IPS-18a (cell line): ENCODE data around the gene LAPTM4A.

Experiments used
- H3K27ac ChIP-seq: one replicate; pipeline ENCODE4 v1.5.1; 2013; ENCODE audit warnings: low read length
- H3K27me3 ChIP-seq: one replicate; pipeline ENCODE4 v1.6.1; 2013; ENCODE audit warnings: mild to moderate bottlenecking, low read length; ENCODE audit not compliant: control insufficient read depth, insufficient read depth
- H3K36me3 ChIP-seq: one replicate; pipeline ENCODE4 v1.6.1; 2013; ENCODE audit warnings: low read depth, low read length; ENCODE audit not compliant: control insufficient read depth
- H3K4me1 ChIP-seq: one replicate; pipeline ENCODE4 v1.6.1; 2013; ENCODE audit warnings: low read depth, low read length; ENCODE audit not compliant: control insufficient read depth
- H3K4me3 ChIP-seq: one replicate; pipeline ENCODE4 v1.5.1; 2013; ENCODE audit warnings: low read length
- H3K9ac ChIP-seq: one replicate; pipeline ENCODE4 v1.6.1; 2013; ENCODE audit warnings: mild to moderate bottlenecking, low read length, moderate library complexity
- H3K9me3 ChIP-seq: one replicate; pipeline ENCODE4 v1.6.1; 2013; ENCODE audit warnings: low read depth, low read length; ENCODE audit not compliant: control insufficient read depth

LAPTM4A gene

DNA sequence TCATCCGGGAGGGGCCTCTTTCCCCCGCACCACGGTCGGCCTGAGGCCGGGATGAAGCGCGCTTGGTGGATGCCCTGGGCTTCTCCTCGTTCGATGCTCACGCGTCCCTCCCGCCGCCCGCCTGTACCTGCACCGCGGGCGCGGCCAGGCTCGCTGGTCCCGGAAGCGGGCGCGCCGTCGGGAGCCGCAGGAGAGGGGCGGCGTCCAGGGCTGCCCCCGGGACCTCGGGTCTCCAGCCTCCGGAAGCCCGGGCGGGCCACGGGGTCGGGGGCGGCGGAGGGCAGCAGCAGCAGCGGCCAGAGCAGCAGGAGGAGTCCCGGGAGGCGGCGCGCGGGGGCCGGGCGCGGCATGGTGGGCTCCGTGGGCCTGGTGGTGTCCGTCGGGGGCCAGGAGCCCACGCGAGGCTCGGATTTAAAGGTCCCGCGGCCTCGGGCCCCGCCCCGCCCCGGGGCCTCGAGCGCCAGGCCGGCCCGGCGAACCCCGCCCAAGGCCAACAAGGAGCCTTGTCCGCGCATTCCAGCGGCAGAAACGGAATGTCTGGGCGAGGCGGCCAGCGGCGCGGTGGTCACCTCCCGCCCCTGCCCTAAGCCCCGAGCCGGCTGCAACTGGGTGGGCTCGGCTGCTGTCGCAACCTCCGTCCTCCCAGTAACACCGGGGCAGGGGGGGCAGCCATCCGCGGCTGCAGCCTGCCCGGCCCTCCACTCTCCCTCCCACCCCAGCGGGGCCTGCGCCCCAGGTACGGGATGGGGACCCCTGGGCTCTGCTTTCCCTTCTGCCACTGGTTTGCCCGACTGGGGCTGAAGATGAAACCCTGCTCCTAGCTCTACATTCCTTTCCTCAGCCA, 38.9 kb downstream of the LAPTM4A start, which contains the start of gene MATN3:
MATN3 (minus strand) TSS at position 387 of the 844 bp plus-strand sequence; CDS start at position 350, 37 bp downstream.
- H3K27me3 ChIP-seq: peaks cover 41% of the 10 kb centered on the region
- peak within 1 kb of the TSS; percentile 65 for H3K4me3 ChIP-seq
- no peaks in the 10 kb centered on the region for H3K36me3 ChIP-seq
- peaks cover 14% of the 10 kb centered on the region for H3K4me1 ChIP-seq
- peak within 1 kb of the TSS; percentile 24 for H3K9ac ChIP-seq
- no peaks in the 10 kb centered on the region for H3K9me3 ChIP-seq
- H3K27ac ChIP-seq: no peak within 1 kb of the TSS

DNA sequence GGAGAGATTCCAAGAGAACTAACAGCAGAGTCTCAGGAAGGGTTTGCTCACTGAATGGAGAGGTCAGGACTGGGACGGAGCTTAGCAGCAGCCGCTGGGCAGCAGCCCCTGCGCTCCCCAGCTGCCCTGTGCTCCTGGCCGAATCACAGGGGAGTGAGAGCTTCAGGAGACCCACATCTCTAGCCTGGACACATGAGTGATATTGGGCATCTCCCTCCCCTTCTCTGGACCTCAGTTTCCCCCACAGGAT, 39.5 kb downstream of the LAPTM4A start:
- Histone ChIP-seq H3K36me3 (no peaks in the 10 kb centered on the region), H3K4me3 (peak overlapping the region; percentile 65), H3K9ac (peak overlapping the region; percentile 24), H3K27ac (no peak overlapping the region), H3K4me1 (peaks cover 14% of the 10 kb centered on the region), H3K9me3 (no peaks in the 10 kb centered on the region), H3K27me3 (peaks cover 41% of the 10 kb centered on the region)

DNA sequence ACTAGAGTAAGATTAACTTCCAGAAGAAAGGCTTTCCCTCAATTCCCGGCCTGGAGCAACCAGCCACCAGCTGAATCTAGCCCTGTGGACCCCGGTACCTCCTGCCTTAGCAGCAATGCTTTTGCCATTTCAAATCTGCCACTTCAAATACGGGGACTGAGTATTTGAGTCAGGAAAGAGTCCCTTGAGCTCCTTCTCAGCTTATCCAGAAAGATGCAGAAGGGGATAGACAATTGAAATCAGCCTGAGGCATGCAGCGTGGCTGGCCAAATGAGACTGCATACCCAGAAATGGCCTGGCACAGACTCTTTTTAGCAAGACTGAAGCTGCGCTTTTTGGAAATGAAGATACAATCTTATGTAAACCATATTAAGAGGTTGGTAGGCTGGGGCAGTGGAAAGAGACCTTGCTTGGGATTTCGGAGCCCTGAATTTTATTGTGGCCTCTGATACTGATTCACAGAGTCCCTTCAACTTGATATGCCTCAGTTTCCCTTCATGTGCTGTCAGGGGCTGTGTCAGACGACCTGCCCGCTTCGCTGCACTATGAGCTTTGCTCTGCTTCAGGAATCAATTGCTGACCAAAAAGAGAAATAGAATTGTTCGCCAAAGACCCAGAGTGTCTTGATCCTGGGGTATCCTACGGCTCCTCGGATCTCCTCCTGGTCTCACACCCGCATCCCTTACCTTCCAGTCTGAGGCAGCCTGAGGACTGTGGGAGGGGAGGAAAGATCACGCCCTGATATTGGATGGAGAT, 40.0 kb downstream of the LAPTM4A start:
- H3K9ac ChIP-seq: peak overlapping the region; percentile 24
- H3K4me1 ChIP-seq: peaks cover 14% of the 10 kb centered on the region

DNA sequence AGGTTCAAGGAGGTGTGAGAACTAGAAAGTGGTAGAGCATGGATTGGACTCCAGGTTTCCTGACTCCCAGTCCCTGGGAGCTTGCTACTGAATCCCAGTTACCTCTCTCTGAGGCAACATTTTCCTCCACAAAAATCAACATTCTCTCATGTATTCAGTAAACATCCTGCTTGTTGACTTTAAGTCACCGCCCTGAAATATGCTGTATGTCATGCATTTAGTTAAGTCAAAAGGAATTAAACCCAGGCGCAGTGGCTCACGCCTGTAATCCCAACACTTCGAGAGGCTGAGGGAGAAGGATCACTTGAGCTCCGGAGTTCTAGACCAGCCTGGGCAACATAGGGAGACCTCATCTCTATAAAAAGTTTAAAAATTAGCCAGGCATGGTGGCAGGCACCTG, 42.7 kb downstream of the LAPTM4A start:
- Histone ChIP-seq H3K27me3 (peaks cover 33% of the 10 kb centered on the region), H3K9ac (no peak overlapping the region), H3K27ac (no peak overlapping the region), H3K9me3 (no peaks in the 10 kb centered on the region), H3K4me3 (no peak overlapping the region), H3K4me1 (peaks cover 12% of the 10 kb centered on the region), H3K36me3 (no peaks in the 10 kb centered on the region)

More for the DNA sequence above, 40.0 kb downstream of the LAPTM4A start:
- H3K27ac ChIP-seq: no peak overlapping the region
- H3K27me3 ChIP-seq: peaks cover 41% of the 10 kb centered on the region
- no peaks in the 10 kb centered on the region for H3K36me3 ChIP-seq
- H3K9me3 ChIP-seq: no peaks in the 10 kb centered on the region
- peak overlapping the region; percentile 65 for H3K4me3 ChIP-seq

DNA sequence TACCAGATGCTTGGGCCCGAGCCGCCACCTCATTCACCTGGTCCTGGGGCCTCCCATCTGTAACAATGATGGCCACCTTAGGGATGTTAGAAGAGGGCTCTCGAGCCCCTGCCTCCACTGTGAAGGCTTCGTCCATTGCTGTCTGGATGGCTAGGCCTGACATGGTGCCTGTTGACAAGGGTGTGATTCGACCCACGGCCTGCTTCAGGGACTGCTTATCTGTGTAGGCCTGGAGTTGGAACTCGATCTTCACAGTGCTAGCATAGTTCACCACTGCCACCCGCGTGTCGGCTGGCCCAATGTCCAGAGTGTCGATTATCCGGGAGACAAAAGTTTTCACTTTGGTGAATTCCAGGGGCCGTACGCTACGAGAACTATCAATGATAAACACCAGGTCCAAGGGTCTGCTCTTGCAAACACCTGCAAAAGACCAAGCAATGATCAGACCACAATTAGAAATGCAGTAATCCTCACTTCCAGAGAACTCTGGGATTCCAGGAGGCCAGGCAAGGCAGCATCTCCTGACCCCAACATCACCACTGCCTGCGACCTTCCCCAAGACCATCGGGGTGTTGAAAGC, 45.4 kb downstream of the LAPTM4A start:
- H3K36me3 ChIP-seq: no peaks in the 10 kb centered on the region
- no peak overlapping the region for H3K9ac ChIP-seq
- H3K4me3 ChIP-seq: no peak overlapping the region
- H3K4me1 ChIP-seq: no peaks in the 10 kb centered on the region
- H3K27me3 ChIP-seq: peaks cover 10% of the 10 kb centered on the region
- H3K27ac ChIP-seq: no peak overlapping the region
- H3K9me3 ChIP-seq: no peaks in the 10 kb centered on the region

DNA sequence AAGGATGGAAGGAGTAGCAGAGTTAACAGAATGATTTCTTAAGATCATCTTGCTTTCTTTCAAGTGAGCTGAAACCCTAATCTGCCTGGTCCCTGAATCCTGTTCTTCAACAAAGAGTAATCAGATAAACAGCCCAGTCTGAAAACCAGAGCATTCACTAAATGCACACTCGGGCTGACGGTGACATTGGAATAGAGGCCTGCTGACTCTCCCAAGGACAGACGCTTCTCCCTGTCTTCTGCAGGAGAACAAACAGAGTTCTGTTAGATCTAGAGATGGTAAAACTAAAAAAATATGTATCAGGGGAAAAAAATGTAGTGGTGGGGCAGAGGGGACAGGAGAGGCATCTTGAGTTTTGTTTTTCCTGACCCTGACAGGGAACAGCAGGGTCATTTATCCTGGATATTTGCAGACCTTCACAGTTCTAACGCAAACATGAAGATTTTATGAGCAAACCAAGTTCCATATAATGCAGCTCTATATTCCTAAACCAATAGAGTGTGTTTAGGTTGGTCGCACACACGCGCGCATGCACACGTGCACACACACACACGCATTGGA, 46.3 kb downstream of the LAPTM4A start:
- Histone ChIP-seq H3K4me3 (no peak overlapping the region), H3K9ac (no peak overlapping the region), H3K36me3 (no peaks in the 10 kb centered on the region), H3K27ac (no peak overlapping the region), H3K4me1 (no peaks in the 10 kb centered on the region), H3K27me3 (peaks cover 1% of the 10 kb centered on the region), H3K9me3 (no peaks in the 10 kb centered on the region)

DNA sequence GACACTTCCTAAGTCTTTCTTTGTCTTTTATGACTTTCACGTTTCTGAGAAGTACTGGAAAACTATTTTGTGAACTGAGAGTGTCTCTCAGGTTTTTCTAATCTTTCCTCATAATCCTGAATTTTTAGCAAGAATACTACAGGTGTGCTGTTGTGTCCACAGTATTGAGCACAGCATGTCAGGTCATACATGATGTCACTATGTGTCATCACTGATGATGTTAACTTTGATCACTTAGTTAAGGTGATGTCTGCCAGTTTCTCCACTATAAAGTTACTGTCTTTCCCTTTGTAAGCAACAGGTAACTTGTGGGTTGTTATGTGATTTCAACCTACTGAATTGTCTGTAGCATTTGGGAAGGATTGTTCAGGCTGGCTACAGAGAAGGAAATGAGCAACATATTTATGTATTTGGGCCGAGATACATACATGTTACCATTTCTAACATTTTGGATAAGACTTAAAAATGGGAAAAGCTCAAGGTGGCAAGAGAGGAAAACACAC, 50.0 kb downstream of the LAPTM4A start:
- no peak overlapping the region for H3K4me3 ChIP-seq
- H3K9me3 ChIP-seq: no peaks in the 10 kb centered on the region
- H3K36me3 ChIP-seq: no peaks in the 10 kb centered on the region
- no peaks in the 10 kb centered on the region for H3K27me3 ChIP-seq
- H3K27ac ChIP-seq: no peak overlapping the region
- no peaks in the 10 kb centered on the region for H3K4me1 ChIP-seq
- no peak overlapping the region for H3K9ac ChIP-seq

DNA sequence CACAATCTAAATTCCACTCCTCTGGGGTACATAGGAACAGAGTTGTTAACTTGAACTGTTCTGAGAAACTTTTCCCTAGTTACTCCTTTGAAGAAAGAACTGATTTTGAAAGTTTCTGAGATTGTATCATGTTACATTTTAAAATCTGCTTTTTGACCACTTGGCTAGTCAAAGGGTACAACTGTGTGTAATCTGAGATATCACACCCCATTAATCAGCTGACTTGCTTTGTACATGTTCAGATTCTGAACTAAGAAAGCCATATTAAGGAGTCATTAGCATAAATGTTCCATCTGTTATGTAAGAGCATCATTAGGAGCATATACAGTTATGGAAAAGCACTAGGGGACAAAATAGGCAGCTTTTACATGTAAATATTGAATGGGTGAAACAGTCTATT, 57.7 kb downstream of the LAPTM4A start:
- H3K4me3 ChIP-seq: no peak overlapping the region
- H3K4me1 ChIP-seq: peaks cover 10% of the 10 kb centered on the region
- no peaks in the 10 kb centered on the region for H3K27me3 ChIP-seq
- no peaks in the 10 kb centered on the region for H3K36me3 ChIP-seq
- H3K27ac ChIP-seq: no peak overlapping the region
- H3K9me3 ChIP-seq: no peaks in the 10 kb centered on the region
- H3K9ac ChIP-seq: no peak overlapping the region

DNA sequence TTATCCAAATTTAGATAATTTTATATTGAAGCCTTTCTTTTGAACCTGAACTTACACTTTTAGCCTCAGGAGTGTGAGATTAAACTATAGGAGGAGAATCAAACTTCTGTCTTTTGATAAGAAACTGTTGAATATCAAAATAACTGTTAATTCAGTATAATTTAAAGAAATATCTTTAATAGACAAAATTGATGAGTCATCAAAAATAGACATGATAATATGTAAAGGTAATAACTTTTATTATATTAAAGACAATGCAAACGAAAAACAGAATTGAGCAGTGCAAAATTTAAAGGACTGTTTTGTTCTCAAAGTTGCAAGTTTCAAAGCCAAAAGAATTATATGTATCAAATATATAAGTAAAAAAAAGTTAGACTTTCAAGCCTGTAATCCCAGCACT, 59.5 kb downstream of the LAPTM4A start:
- Histone ChIP-seq H3K27me3 (no peaks in the 10 kb centered on the region), H3K36me3 (no peaks in the 10 kb centered on the region), H3K4me1 (peaks cover 19% of the 10 kb centered on the region), H3K9me3 (no peaks in the 10 kb centered on the region), H3K27ac (no peak overlapping the region), H3K4me3 (no peak overlapping the region), H3K9ac (no peak overlapping the region)

DNA sequence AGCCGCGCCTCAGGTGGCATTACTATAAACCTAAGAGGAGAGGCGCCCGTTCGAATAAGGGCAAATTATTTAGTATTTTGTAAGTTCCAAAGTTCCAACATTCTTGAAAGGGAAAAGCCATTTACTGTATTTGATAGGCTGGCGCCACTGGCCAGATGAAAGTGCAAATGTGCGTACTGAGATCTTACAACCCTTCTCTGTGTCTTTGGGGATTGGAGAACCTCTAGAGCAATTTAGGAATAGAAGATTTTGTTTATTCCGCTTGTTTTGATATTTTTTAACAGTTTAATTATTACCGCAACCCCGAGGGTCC, 61.1 kb downstream of the LAPTM4A start:
- no peaks in the 10 kb centered on the region for H3K9me3 ChIP-seq
- H3K36me3 ChIP-seq: peaks cover 3% of the 10 kb centered on the region
- peaks cover 19% of the 10 kb centered on the region for H3K4me1 ChIP-seq
- no peaks in the 10 kb centered on the region for H3K27me3 ChIP-seq
- H3K27ac ChIP-seq: peak overlapping the region; percentile 42
- peak overlapping the region; percentile 80 for H3K4me3 ChIP-seq
- peak overlapping the region; percentile 66 for H3K9ac ChIP-seq

DNA sequence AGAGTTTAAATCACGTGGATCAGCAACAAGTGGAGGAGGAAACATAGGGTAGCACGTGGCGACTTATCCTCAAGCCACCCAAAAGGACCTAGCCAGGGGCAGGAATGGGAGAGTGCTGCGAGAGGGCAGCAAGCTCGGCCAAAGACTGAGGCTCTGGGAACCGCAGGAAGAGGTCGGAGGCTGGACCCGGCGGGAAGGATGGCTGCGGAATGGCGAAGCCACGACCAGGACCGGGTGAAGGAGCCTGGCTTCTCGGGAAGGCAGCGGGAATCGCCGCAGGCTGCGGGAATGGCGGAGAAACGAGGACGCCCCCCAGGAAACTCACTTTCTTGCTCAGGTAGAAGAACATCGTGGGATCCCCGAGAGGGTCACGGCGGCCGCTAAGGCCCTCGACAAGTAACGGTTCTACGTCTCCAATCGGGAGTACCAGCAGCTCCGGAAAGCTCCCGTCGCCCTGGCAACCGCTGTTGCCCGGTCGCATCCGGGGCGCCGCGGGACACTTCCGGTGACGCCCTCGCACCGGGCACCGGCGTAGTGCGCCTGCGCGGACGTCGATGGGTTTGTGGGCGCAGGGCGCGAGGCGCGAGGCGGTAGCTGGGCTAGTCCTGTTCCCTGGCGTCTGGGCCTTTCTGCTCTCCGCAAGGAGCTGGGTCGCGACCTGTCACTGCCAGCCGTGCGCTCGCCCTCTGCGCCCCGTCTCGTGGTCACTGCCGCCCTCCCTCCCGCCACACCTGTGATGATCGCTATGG, 61.6 kb downstream of the LAPTM4A start, which contains the start of gene WDR35:
WDR35 (minus strand) TSS at position 439 of the 749 bp plus-strand sequence; CDS start at position 349, 90 bp downstream.
- Histone ChIP-seq H3K27ac (peak within 1 kb of the TSS; percentile 42), H3K9ac (peak within 1 kb of the TSS; percentile 66)

More for the DNA sequence above, 61.6 kb downstream of the LAPTM4A start, which contains the start of gene WDR35:
- H3K4me1 ChIP-seq: peaks cover 19% of the 10 kb centered on the region
- H3K9me3 ChIP-seq: no peaks in the 10 kb centered on the region
- peaks cover 5% of the 10 kb centered on the region for H3K36me3 ChIP-seq
- peak within 1 kb of the TSS; percentile 80 for H3K4me3 ChIP-seq
- H3K27me3 ChIP-seq: no peaks in the 10 kb centered on the region
